Peyer's patch (tissue), 4 donors: ENCODE results near the gene CLEC16A. TPM values are rescaled to one million over a fixed set of nuclear protein-coding genes. Genes with fewer than 3 reads are reported as not detected.

Experiments used
- DNase-seq, 3 donors: peaks; one replicate each; pipeline ENCODE4 v3.0.0-alpha.2; 2017 to 2019
- H3K27ac ChIP-seq, 4 donors: fragments of 200-600 bp; sonication (generic); one replicate each; pipeline ENCODE4 v1.5.1; 2016 to 2019
- H3K27me3 ChIP-seq, 2 donors: fragments of 200-600 bp; sonication (generic); one replicate each; pipeline ENCODE4 v1.5.1; 2019
- H3K36me3 ChIP-seq, 3 donors: fragments of 200-600 bp; sonication (generic); one replicate each; pipeline ENCODE4 v1.5.1; 2016 to 2019
- H3K4me1 ChIP-seq, 4 donors: fragments of 200-600 bp; sonication (generic); one replicate each; pipeline ENCODE4 v1.5.1; 2016 to 2019
- H3K4me3 ChIP-seq, 4 donors: fragments of 200-600 bp; sonication (generic); 1 replicate in 3 of 4; 2 replicates in 1 of 4; pipeline ENCODE4 v1.5.1; 2016 to 2019; ENCODE audit warnings: mild to moderate bottlenecking in 1 of 4
- H3K9me3 ChIP-seq, 4 donors: fragments of 200-600 bp; sonication (generic); one replicate each; pipeline ENCODE4 v1.5.1; 2016 to 2019; ENCODE audit warnings: mild to moderate bottlenecking in 1 of 4
- CTCF ChIP-seq, 6 experiments: fragments of 450-650 bp in 4 of 6; fragments of 200-600 bp in 2 of 6; sonication (generic) in 1 of 6; IDR thresholded peaks; one replicate each; pipeline ENCODE4 v1.5.1; 2017 to 2019; ENCODE audit warnings: antibody characterized with exemption in 6 of 6, mild to moderate bottlenecking in 3 of 6, moderate library complexity in 1 of 6
- POLR2A ChIP-seq, 2 donors: fragments of 450-650 bp; IDR thresholded peaks; one replicate each; pipeline ENCODE4 v1.5.1; 2017; ENCODE audit warnings: antibody characterized with exemption in 2 of 2, mild to moderate bottlenecking in 2 of 2, moderate library complexity in 2 of 2
- total RNA-seq, 4 donors: library from RNA; depleted of rRNA; stranded (reverse); fragments of >200 nt; gene quantifications; one replicate each; pipeline ENCODE4 v1.1.0, GENCODE V29; 2016

Gene CLEC16A
- total RNA-seq, 4 donors from 2014 or later: 37.8 to 139 (median 64.3) TPM

- H3K36me3 ChIP-seq: peaks cover 0 to 55% (median 0%) of the 10 kb centered on the region in 3 donors
- H3K27ac ChIP-seq: peak overlapping the region in 2 of 4 donors; percentile 21 to 25
- TF ChIP-seq POLR2A (IDR thresholded peaks at IDR 0.05) (no peak), CTCF (IDR thresholded peaks at IDR 0.05) (no peak)
- no peaks in the 10 kb centered on the region for H3K27me3 ChIP-seq
- no peaks in the 10 kb centered on the region for H3K9me3 ChIP-seq
- peaks cover 0 to 5% (median 2%) of the 10 kb centered on the region in 4 donors for H3K4me1 ChIP-seq
- no peak overlapping the region for H3K4me3 ChIP-seq
- no peak for DNase-seq
These were observed 102.7 kb downstream of the CLEC16A start for GRCh38 chr16:11047057-11047456.

- Histone ChIP-seq H3K27ac (peak overlapping the region in 1 of 4 donors; percentile 21), H3K27me3 (no peaks in the 10 kb centered on the region), H3K4me1 (peaks cover 0 to 5% (median 2%) of the 10 kb centered on the region in 4 donors), H3K9me3 (no peaks in the 10 kb centered on the region), H3K4me3 (no peak overlapping the region), H3K36me3 (peaks cover 0 to 53% (median 0%) of the 10 kb centered on the region in 3 donors)
- TF ChIP-seq CTCF (IDR thresholded peaks at IDR 0.05) (no peak), POLR2A (IDR thresholded peaks at IDR 0.05) (no peak)
- no peak for DNase-seq
These were observed 103.8 kb downstream of the CLEC16A start for GRCh38 chr16:11047939-11048800.

- Histone ChIP-seq H3K4me1 (peaks cover 0 to 5% (median 2%) of the 10 kb centered on the region in 4 donors), H3K27me3 (no peaks in the 10 kb centered on the region), H3K27ac (no peak overlapping the region), H3K36me3 (peaks cover 0 to 42% (median 0%) of the 10 kb centered on the region in 3 donors), H3K4me3 (no peak overlapping the region), H3K9me3 (no peaks in the 10 kb centered on the region)
- TF ChIP-seq CTCF (IDR thresholded peaks at IDR 0.05) (no peak), POLR2A (IDR thresholded peaks at IDR 0.05) (no peak)
- no peak for DNase-seq
These were observed 105.2 kb downstream of the CLEC16A start for GRCh38 chr16:11049396-11050059.

GRCh38 chr16:11050536-11050935, 106.2 kb downstream of the CLEC16A start:
- Histone ChIP-seq H3K27ac (no peak overlapping the region), H3K36me3 (peaks cover 0 to 32% (median 0%) of the 10 kb centered on the region in 3 donors), H3K27me3 (no peaks in the 10 kb centered on the region), H3K4me3 (no peak overlapping the region), H3K4me1 (peaks cover 0 to 5% (median 2%) of the 10 kb centered on the region in 4 donors), H3K9me3 (no peaks in the 10 kb centered on the region)
- DNase-seq: no peak
- no peak for TF ChIP-seq CTCF (IDR thresholded peaks at IDR 0.05)
- TF ChIP-seq POLR2A (IDR thresholded peaks at IDR 0.05): no peak

- DNase-seq: peak in 1 of 3 donors; percentile 37
- Histone ChIP-seq H3K27me3 (no peaks in the 10 kb centered on the region), H3K4me3 (no peak overlapping the region), H3K36me3 (peaks cover 0 to 36% (median 0%) of the 10 kb centered on the region in 3 donors), H3K4me1 (peaks cover 0 to 5% (median 2%) of the 10 kb centered on the region in 4 donors), H3K9me3 (no peaks in the 10 kb centered on the region), H3K27ac (no peak overlapping the region)
- TF ChIP-seq POLR2A (IDR thresholded peaks at IDR 0.05): no peak
- TF ChIP-seq CTCF (IDR thresholded peaks at IDR 0.05): no peak
These were observed 106.6 kb downstream of the CLEC16A start for GRCh38 chr16:11050944-11051343.
